Smooth muscle cell (in vitro differentiated cells): ENCODE results near the gene UROC1. TPM values are rescaled to one million over a fixed set of nuclear protein-coding genes. Genes with fewer than 3 reads are reported as not detected.

Experiments used
- DNase-seq: peaks from one replicate; lab custom pipeline; 2025; ENCODE audit not compliant: unreplicated experiment; lab: John Stamatoyannopoulos, UW
- H2AFZ ChIP-seq: fragments of 200-600 bp; sonication (generic); 2 replicates; pipeline ENCODE4 v1.6.0; 2016; ENCODE audit warnings: antibody characterized with exemption, low read depth, mild to moderate bottlenecking
- H3F3A ChIP-seq: fragments of 200-600 bp; sonication (generic); 2 replicates; pipeline ENCODE4 v1.6.0; 2017; ENCODE audit warnings: antibody characterized with exemption, low read depth
- H3K27ac ChIP-seq: fragments of 200-600 bp; sonication (generic); 2 replicates; pipeline ENCODE4 v1.5.1; 2016; ENCODE audit warnings: low read depth, mild to moderate bottlenecking
- H3K27me3 ChIP-seq: fragments of 200-600 bp; sonication (generic); 2 replicates; pipeline ENCODE4 v1.6.1; 2016; ENCODE audit warnings: low read depth, mild to moderate bottlenecking
- H3K36me3 ChIP-seq: fragments of 200-600 bp; sonication (generic); 2 replicates; pipeline ENCODE4 v1.5.1; 2016; ENCODE audit warnings: low read depth
- H3K4me1 ChIP-seq: fragments of 200-600 bp; sonication (generic); 2 replicates; pipeline ENCODE4 v1.5.1; 2016; ENCODE audit warnings: low read depth
- H3K4me2 ChIP-seq: fragments of 200-600 bp; sonication (generic); 2 replicates; pipeline ENCODE4 v1.6.0; 2016; ENCODE audit warnings: mild to moderate bottlenecking
- H3K4me3 ChIP-seq: fragments of 200-600 bp; sonication (generic); 2 replicates; pipeline ENCODE4 v1.5.1; 2016; ENCODE audit warnings: mild to moderate bottlenecking
- H3K79me2 ChIP-seq: fragments of 200-600 bp; sonication (generic); 2 replicates; pipeline ENCODE4 v1.6.0; 2016; ENCODE audit warnings: low read depth, mild to moderate bottlenecking
- H3K9ac ChIP-seq: fragments of 200-600 bp; sonication (generic); 2 replicates; pipeline ENCODE4 v1.6.0; 2016; ENCODE audit warnings: low read depth
- H3K9me3 ChIP-seq: fragments of 200-600 bp; sonication (generic); replicated peaks from 2 replicates; pipeline ENCODE4 v1.5.1; 2016; ENCODE audit warnings: low read depth
- H4K20me1 ChIP-seq: fragments of 200-600 bp; sonication (generic); 2 replicates; pipeline ENCODE4 v1.6.0; 2016; ENCODE audit warnings: low read depth
- CTCF ChIP-seq: fragments of 200-600 bp; sonication (generic); IDR thresholded peaks from 2 replicates; pipeline ENCODE4 v1.5.1; 2017; ENCODE audit warnings: borderline replicate concordance, mild to moderate bottlenecking, antibody characterized with exemption; ENCODE audit not compliant: insufficient read depth, poor library complexity, severe bottlenecking
- WGBS: methylation state at CpG from one replicate; pipeline ENCODE4 v1.1.7; 2016; ENCODE audit warnings: low lambda C conversion rate; 5-methylcytosine and 5-hydroxymethylcytosine counted together
- polyA plus RNA-seq: library from polyadenylated mRNA; unstranded; fragments of >200 nt; fragmentation: Nextera tagmentation; extraction: Ambion mirVana; gene quantifications from 2 replicates; pipeline ENCODE4 v1.2.1, GENCODE V29; 2016
- total RNA-seq: library from RNA; depleted of rRNA; stranded (reverse); fragments of >200 nt; gene quantifications from 2 replicates; pipeline ENCODE4 v1.2.3, GENCODE V29; 2014

Gene UROC1
- total and polyA plus RNA-seq, 2 experiments from 2014 or later, result not detected

- Histone ChIP-seq H3K36me3 (no peaks in the 10 kb centered on the region), H4K20me1 (no peaks in the 10 kb centered on the region), H3K4me3 (no peak overlapping the region), H3K79me2 (no peaks in the 10 kb centered on the region), H2AFZ (no peak overlapping the region), H3K9me3 (no peaks in the 10 kb centered on the region), H3K9ac (no peak overlapping the region), H3K4me2 (no peak overlapping the region), H3K4me1 (peaks cover 7% of the 10 kb centered on the region), H3K27me3 (peaks cover 9% of the 10 kb centered on the region), H3F3A (no peaks in the 10 kb centered on the region), H3K27ac (no peak overlapping the region)
- WGBS, result 83% methylated on average over 5 of the region's 5 CpGs
- no peak for TF ChIP-seq CTCF
- DNase-seq, result no peak
Observed at GRCh38 chr3:126501054-126501453, 16.5 kb downstream of the UROC1 start.

- WGBS, result 98% methylated on average over 5 of the region's 7 CpGs
- no peak overlapping the region for H3K27ac ChIP-seq
- H3K9ac ChIP-seq, result no peak overlapping the region
- H3K4me3 ChIP-seq, result no peak overlapping the region
- H3F3A ChIP-seq, result no peaks in the 10 kb centered on the region
- H3K36me3 ChIP-seq, result no peaks in the 10 kb centered on the region
- TF ChIP-seq CTCF, result no peak
- H3K4me1 ChIP-seq, result peaks cover 7% of the 10 kb centered on the region
- H4K20me1 ChIP-seq, result no peaks in the 10 kb centered on the region
- peaks cover 7% of the 10 kb centered on the region for H3K27me3 ChIP-seq
- H3K79me2 ChIP-seq, result no peaks in the 10 kb centered on the region
- H2AFZ ChIP-seq, result no peak overlapping the region
- H3K4me2 ChIP-seq, result no peak overlapping the region
- H3K9me3 ChIP-seq, result no peaks in the 10 kb centered on the region
- DNase-seq, result no peak
Observed at GRCh38 chr3:126500016-126500415, 17.6 kb downstream of the UROC1 start.

- H3K4me3 ChIP-seq, result no peak overlapping the region
- H3F3A ChIP-seq, result no peaks in the 10 kb centered on the region
- H3K27me3 ChIP-seq, result peaks cover under 1% of the 10 kb centered on the region
- WGBS, result 92% methylated on average over 9 of the region's 9 CpGs
- no peak overlapping the region for H3K4me2 ChIP-seq
- H4K20me1 ChIP-seq, result no peaks in the 10 kb centered on the region
- no peaks in the 10 kb centered on the region for H3K9me3 ChIP-seq
- H3K4me1 ChIP-seq, result peaks cover 7% of the 10 kb centered on the region
- no peak for TF ChIP-seq CTCF
- no peak overlapping the region for H2AFZ ChIP-seq
- H3K27ac ChIP-seq, result no peak overlapping the region
- H3K36me3 ChIP-seq, result no peaks in the 10 kb centered on the region
- no peaks in the 10 kb centered on the region for H3K79me2 ChIP-seq
- DNase-seq, result no peak
- H3K9ac ChIP-seq, result no peak overlapping the region
Observed at GRCh38 chr3:126499401-126499800, 18.2 kb downstream of the UROC1 start.

- 67% methylated on average over 10 of the region's 10 CpGs for whole genome bisulfite sequencing
- Histone ChIP-seq H3F3A (no peaks in the 10 kb centered on the region), H3K4me2 (no peak overlapping the region), H3K9me3 (no peaks in the 10 kb centered on the region), H3K9ac (no peak overlapping the region), H3K4me1 (peaks cover 7% of the 10 kb centered on the region), H3K27me3 (no peaks in the 10 kb centered on the region), H3K79me2 (no peaks in the 10 kb centered on the region), H2AFZ (no peak overlapping the region), H3K36me3 (no peaks in the 10 kb centered on the region), H3K4me3 (no peak overlapping the region), H3K27ac (no peak overlapping the region), H4K20me1 (no peaks in the 10 kb centered on the region)
- no peak for TF ChIP-seq CTCF
- no peak for DNase-seq
Observed at GRCh38 chr3:126498929-126499328, 18.6 kb downstream of the UROC1 start.
